CD4-positive, alpha-beta T cell (primary cell): Measurements from ENCODE around the gene SLC22A3. TPM values are rescaled to one million over a fixed set of nuclear protein-coding genes. Genes with fewer than 3 reads are reported as not detected.

ENCODE experiments used
- ATAC-seq: fragments of 200-7000 bp; cut with Tn5 transposase; one replicate; pipeline ENCODE4 v1.10.0; 2022; ENCODE audit warnings: mild to moderate bottlenecking; ENCODE audit not compliant: poor library complexity
- CTCF ChIA-PET: fragments of 350-600 bp; sonication (Branson Sonifier 250); formaldehyde crosslinking; loops from one replicate; lab custom pipeline; 2021; ENCODE audit warnings: antibody characterized with exemption, inconsistent platforms; lab: Charles Lee
- POLR2A ChIA-PET: fragments of 350-600 bp; sonication (Branson Sonifier 250); formaldehyde crosslinking; loops from one replicate; lab custom pipeline; 2021; ENCODE audit warnings: antibody characterized with exemption, inconsistent platforms; lab: Charles Lee
- DNase-seq, 14 experiments: peaks; one replicate each; pipeline ENCODE4 v3.0.0-alpha.2; 2013 to 2020; ENCODE audit warnings: mixed read lengths in 2 of 14
- H3K27ac ChIP-seq, 2 donors: one replicate each; pipeline versions ENCODE4 v1.5.1 to v1.7.0; 2013; ENCODE audit warnings: low read length in 2 of 2, low read depth in 1 of 2, mild to moderate bottlenecking in 1 of 2
- H3K27me3 ChIP-seq, 2 experiments: 1 replicate in 1 of 2; 2 replicates in 1 of 2; pipeline versions ENCODE4 v1.6.1 to v1.7.0; 2013; ENCODE audit warnings: low read length in 2 of 2, control low read depth in 1 of 2, mild to moderate bottlenecking in 1 of 2, moderate library complexity in 1 of 2; ENCODE audit not compliant: insufficient read depth in 2 of 2, control insufficient read depth in 1 of 2
- H3K36me3 ChIP-seq: one replicate; pipeline ENCODE4 v1.6.1; 2013; ENCODE audit warnings: low read length, control low read depth; ENCODE audit not compliant: insufficient read depth
- H3K4me1 ChIP-seq: one replicate; pipeline ENCODE4 v1.6.1; 2013; ENCODE audit warnings: low read length, control low read depth; ENCODE audit not compliant: insufficient read depth
- H3K4me3 ChIP-seq: one replicate; pipeline ENCODE4 v1.5.1; 2013; ENCODE audit warnings: mild to moderate bottlenecking, low read length, moderate library complexity
- H3K9me3 ChIP-seq, 2 experiments: 1 replicate in 1 of 2; 2 replicates in 1 of 2; pipeline versions ENCODE4 v1.6.1 to v1.7.0; 2013; ENCODE audit warnings: low read length in 2 of 2, mild to moderate bottlenecking in 2 of 2, control low read depth in 1 of 2, moderate library complexity in 1 of 2; ENCODE audit not compliant: control insufficient read depth in 1 of 2, insufficient read depth in 1 of 2
- H3K27ac Mint-ChIP-seq: one replicate; pipeline ENCODE4 v1.8.0; 2020; ENCODE audit warnings: mixed read lengths
- H3K27me3 Mint-ChIP-seq: one replicate; pipeline ENCODE4 v1.8.0; 2021; ENCODE audit warnings: mixed read lengths
- H3K36me3 Mint-ChIP-seq: one replicate; pipeline ENCODE4 v1.8.0; 2021; ENCODE audit warnings: low read depth, mixed read lengths
- H3K4me1 Mint-ChIP-seq: one replicate; pipeline ENCODE4 v1.8.0; 2021; ENCODE audit warnings: low read depth, mixed read lengths
- H3K4me3 Mint-ChIP-seq: one replicate; pipeline ENCODE4 v1.8.0; 2020; ENCODE audit warnings: mild to moderate bottlenecking, mixed read lengths
- H3K9me3 Mint-ChIP-seq: one replicate; pipeline ENCODE4 v1.8.0; 2020; ENCODE audit warnings: mixed read lengths
- intact Hi-C, 2 experiments: fragments of 100-400 bp; cut with DNase I in 1 of 2; cut with micrococcal nuclease in 1 of 2; formaldehyde crosslinking; loops; one replicate each; pipeline versions ENCODE4 v1.15.1 to v1.9.0; 2023 to 2025; cut with DNase I, micrococcal nuclease
- total RNA-seq, 174 experiments: library from RNA in 2 of 174; stranded (reverse) in 2 of 174; gene quantifications; one replicate each; pipeline ENCODE4 v1.2.3 and lab custom pipeline; 2021 to 2026
- TF ChIP-seq, protein P1 (sequence below): fragments of 200-600 bp; IDR thresholded peaks from one replicate; pipeline ENCODE4 v1.8.0; 2022; ENCODE audit warnings: antibody characterized with exemption, mild to moderate bottlenecking

Gene SLC22A3
- total RNA-seq, 2 experiments from 2014 or later, result not detected

DNA sequence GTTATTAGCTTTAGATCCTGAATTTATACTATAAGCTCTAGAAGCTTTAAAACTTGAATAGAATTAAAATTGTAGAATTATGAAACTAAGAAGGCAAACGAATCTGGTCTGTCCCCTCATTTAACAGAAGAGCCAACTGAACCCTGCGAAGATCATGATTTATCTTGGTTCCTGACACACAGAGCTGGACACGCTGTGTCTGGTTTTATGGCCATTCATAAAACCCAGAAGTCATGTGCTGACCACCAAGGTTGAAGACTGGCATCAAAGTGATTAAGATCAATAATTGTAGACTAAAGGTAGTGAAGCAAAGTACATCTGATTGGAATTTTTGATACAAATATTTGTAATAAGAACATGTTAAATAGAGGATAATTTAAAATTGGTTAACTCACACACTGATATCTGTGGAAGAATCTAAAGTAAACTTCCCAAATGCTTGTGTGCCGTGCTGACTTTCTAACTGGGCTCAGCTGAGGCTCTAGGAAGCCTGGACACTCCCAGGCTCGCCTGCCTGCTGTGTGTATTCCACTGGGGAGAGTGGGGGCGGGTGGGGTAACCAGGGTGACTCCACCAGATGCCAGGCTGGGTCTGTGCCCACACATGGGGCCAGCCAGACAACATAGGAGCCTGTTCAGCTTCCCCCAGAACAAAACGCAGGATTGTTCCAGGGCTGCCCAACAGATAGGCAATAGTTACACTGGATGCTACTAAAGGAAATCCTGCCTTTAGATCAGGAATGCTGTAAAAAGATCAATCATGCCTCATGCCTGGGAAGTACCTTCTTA lies 42.1 kb upstream of the SLC22A3 start:
- Mint-ChIP-seq H3K9me3 (peaks cover 14% of the 10 kb centered on the region), H3K4me3 (no peak overlapping the region), H3K36me3 (no peaks in the 10 kb centered on the region), H3K27ac (no peak overlapping the region), H3K4me1 (no peaks in the 10 kb centered on the region), H3K27me3 (peaks cover 13% of the 10 kb centered on the region)
- peaks cover 0 to 2% of the 10 kb centered on the region in 2 experiments for H3K27me3 ChIP-seq
- H3K4me1 ChIP-seq, result no peaks in the 10 kb centered on the region
- intact Hi-C loops, result no loop called here
- H3K4me3 ChIP-seq, result no peak overlapping the region
- ATAC-seq, result no peak
- peaks cover 0 to 10% of the 10 kb centered on the region in 2 experiments for H3K9me3 ChIP-seq
- ChIA-PET CTCF (no interaction called here), POLR2A (no interaction called here)
- H3K36me3 ChIP-seq, result no peaks in the 10 kb centered on the region
- DNase-seq, result no peak
- TF ChIP-seq, protein P1, sequence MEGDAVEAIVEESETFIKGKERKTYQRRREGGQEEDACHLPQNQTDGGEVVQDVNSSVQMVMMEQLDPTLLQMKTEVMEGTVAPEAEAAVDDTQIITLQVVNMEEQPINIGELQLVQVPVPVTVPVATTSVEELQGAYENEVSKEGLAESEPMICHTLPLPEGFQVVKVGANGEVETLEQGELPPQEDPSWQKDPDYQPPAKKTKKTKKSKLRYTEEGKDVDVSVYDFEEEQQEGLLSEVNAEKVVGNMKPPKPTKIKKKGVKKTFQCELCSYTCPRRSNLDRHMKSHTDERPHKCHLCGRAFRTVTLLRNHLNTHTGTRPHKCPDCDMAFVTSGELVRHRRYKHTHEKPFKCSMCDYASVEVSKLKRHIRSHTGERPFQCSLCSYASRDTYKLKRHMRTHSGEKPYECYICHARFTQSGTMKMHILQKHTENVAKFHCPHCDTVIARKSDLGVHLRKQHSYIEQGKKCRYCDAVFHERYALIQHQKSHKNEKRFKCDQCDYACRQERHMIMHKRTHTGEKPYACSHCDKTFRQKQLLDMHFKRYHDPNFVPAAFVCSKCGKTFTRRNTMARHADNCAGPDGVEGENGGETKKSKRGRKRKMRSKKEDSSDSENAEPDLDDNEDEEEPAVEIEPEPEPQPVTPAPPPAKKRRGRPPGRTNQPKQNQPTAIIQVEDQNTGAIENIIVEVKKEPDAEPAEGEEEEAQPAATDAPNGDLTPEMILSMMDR, result no peak
- no peak overlapping the region for H3K27ac ChIP-seq

DNA sequence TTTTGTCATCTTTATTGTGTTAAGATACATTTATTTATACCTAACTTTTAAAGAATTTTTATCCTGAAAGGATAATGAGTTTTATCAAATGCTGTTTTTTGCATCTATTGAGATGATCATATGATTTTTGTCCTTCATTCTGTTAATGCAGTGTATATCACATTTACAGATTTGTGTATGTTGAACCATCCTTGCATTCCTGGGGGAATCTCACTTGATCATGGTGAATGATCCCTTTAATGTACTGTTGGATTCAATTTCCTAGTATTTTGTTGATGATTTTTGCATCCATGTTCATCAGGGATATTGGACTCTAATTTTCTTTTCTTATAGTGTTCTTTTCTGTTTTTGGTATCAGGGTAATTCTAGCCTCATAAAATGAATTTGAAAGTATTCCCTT lies 38.5 kb upstream of the SLC22A3 start:
- Mint-ChIP-seq H3K9me3 (peaks cover 21% of the 10 kb centered on the region), H3K4me3 (no peak overlapping the region), H3K36me3 (no peaks in the 10 kb centered on the region), H3K27ac (no peak overlapping the region), H3K4me1 (no peaks in the 10 kb centered on the region), H3K27me3 (peaks cover 13% of the 10 kb centered on the region)
- ChIA-PET CTCF (no interaction called here), POLR2A (no interaction called here)
- no peaks in the 10 kb centered on the region for H3K36me3 ChIP-seq
- no peak overlapping the region for H3K27ac ChIP-seq
- intact Hi-C loops, result no loop called here
- H3K9me3 ChIP-seq, result peaks cover 11 to 31% of the 10 kb centered on the region in 2 experiments
- peaks cover 0 to 2% of the 10 kb centered on the region in 2 experiments for H3K27me3 ChIP-seq
- H3K4me1 ChIP-seq, result no peaks in the 10 kb centered on the region
- TF ChIP-seq, protein P1, result no peak
- DNase-seq, result no peak
- H3K4me3 ChIP-seq, result no peak overlapping the region
- no peak for ATAC-seq

DNA sequence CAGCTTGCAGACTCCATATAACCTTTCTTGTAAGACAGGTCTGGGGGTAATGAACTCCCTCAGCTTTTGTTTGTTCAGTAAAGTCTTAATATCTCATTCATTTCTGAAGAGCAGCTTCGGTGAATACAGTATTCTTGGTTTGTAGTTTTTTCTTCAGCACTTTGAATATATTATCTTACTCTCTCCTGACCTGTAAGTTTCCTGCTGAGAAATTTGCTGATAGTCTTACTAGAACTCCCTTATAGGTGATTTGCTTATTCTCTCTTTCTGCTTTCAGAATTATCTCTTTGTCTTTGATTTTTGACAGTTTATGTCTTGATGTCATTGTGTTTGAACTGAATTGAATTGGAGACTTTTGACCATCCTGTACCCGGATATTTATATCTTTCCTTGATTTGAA lies 35.3 kb upstream of the SLC22A3 start:
- ATAC-seq, result no peak
- H3K4me1 Mint-ChIP-seq, result no peaks in the 10 kb centered on the region

More for the DNA sequence above, 35.3 kb upstream of the SLC22A3 start:
- no peaks in the 10 kb centered on the region for H3K36me3 Mint-ChIP-seq
- Histone ChIP-seq H3K27me3 (no peaks in the 10 kb centered on the region), H3K4me3 (no peak overlapping the region), H3K4me1 (no peaks in the 10 kb centered on the region), H3K36me3 (no peaks in the 10 kb centered on the region), H3K9me3 (peaks cover 11 to 31% of the 10 kb centered on the region in 2 experiments), H3K27ac (no peak overlapping the region)
- TF ChIP-seq, protein P1, result no peak
- intact Hi-C loops, result no loop called here
- H3K4me3 Mint-ChIP-seq, result no peak overlapping the region
- H3K9me3 Mint-ChIP-seq, result peaks cover 21% of the 10 kb centered on the region
- H3K27ac Mint-ChIP-seq, result no peak overlapping the region
- CTCF ChIA-PET, result no interaction called here
- peaks cover 14% of the 10 kb centered on the region for H3K27me3 Mint-ChIP-seq
- POLR2A ChIA-PET, result interaction anchor here (0.7 kb wide), 1 partner anchor 998 kb away, joined by 3 read pairs; no protein-coding TSS in a partner anchor
- no peak for DNase-seq
